ENCODE data around the gene SLC49A3. TPM values are rescaled to one million over a fixed set of nuclear protein-coding genes. Genes with fewer than 3 reads are reported as not detected.

Gene SLC49A3
- total and polyA plus RNA-seq, 2 of the 8 experiments (the other 6 are each of a cell fraction or from before 2014, with no cell fraction given) = 5.0 to 8.8 TPM

DNA sequence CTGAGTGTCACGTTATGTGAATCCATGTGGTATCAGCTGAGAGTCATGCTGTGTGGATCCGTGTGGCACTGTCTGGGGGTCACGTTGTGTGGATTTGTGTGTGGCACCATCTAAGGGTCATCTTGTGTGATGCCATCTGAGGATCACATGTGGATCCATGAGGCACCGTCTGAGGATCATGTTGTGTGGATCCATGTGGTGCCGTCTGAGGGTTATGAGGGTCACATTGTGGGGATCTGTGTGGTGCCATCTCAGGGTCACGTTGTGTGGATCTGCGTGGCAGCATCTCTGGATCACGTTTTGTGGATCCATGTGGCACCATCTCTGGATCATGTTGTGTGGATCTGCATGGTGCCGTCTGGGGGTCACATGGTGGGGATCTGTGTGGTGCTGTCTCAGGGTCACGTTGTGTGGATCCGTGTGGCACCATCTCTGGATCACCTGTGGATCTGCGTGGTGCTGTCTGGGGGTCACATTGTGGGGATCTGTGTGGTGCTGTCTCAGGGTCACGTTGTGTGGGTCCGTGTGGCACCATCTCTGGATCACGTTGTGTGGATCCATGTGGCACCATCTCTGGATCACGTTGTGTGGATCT is 56.7 kb downstream of the SLC49A3 start:
- ChIA-PET CTCF (ENCODE audit: partially characterized antibody) (no interaction called here), POLR2A (ENCODE audit: partially characterized antibody) (no interaction called here)
- no peak overlapping the region for H4K91ac ChIP-seq (replicated peaks; ENCODE audit: insufficient read length, low read length)
- H3K23ac ChIP-seq (ENCODE audit: insufficient read length) = no peak overlapping the region
- H3K14ac ChIP-seq (ENCODE audit: insufficient read length) = no peak overlapping the region
- H2BK120ac ChIP-seq (replicated peaks; ENCODE audit: low read depth, low read length) = no peak overlapping the region
- no peaks in the 10 kb centered on the region for H3K79me2 ChIP-seq (ENCODE audit: control insufficient read depth in 1 of 2, insufficient read depth in 2 of 2, low read length in 2 of 2)
- H4K8ac ChIP-seq (ENCODE audit: extremely low read depth, insufficient read depth, low read length) = no peak overlapping the region
- no peak overlapping the region for H3K4me2 ChIP-seq (ENCODE audit: insufficient read depth in 1 of 2, low read depth in 2 of 2, low read length in 2 of 2)
- H3K9me3 ChIP-seq (ENCODE audit: insufficient read depth in 2 of 2, low read depth in 1 of 2, low read length in 1 of 2) = peaks cover 10 to 11% of the 10 kb centered on the region in 2 experiments; a peak in 3 of 4 replicates
- H4K5ac ChIP-seq (ENCODE audit: insufficient read length, low read depth, low read length) = no peak overlapping the region
- no peaks in the 10 kb centered on the region for H3K4me1 ChIP-seq (replicated peaks in 1 of 4; ENCODE audit: control insufficient read depth in 3 of 4, insufficient read depth in 4 of 4, low read length in 3 of 4)
- H2AFZ ChIP-seq (ENCODE audit: low read length) = no peak overlapping the region
- no peak overlapping the region for H3K4ac ChIP-seq (replicated peaks; ENCODE audit: insufficient read length, low read depth, low read length)
- H2AK5ac ChIP-seq (ENCODE audit: low read depth, low read length) = 0 out of 2 replicates have a peak overlapping the region, but pooled peaks have one; percentile 27
- no peaks in the 10 kb centered on the region; a peak in 1 of 7 replicates for H3K27me3 ChIP-seq (replicated peaks in 1 of 4; ENCODE audit: control insufficient read depth in 3 of 4, extremely low read depth in 1 of 4, insufficient read depth in 3 of 4, low read length in 3 of 4)
- no peak overlapping the region for H2BK20ac ChIP-seq (ENCODE audit: low read length)
- DNase-seq (ENCODE audit: low read depth in 1 of 2, low spot score in 2 of 2) (no peak), FAIRE-seq (no peak)
- no peaks in the 10 kb centered on the region for H3K23me2 ChIP-seq (ENCODE audit: low read depth, low read length)
- H3K56ac ChIP-seq (replicated peaks; ENCODE audit: insufficient read length, low read depth, low read length) = no peak overlapping the region
- H2BK5ac ChIP-seq (ENCODE audit: low read depth, low read length) = no peak overlapping the region
- 87% methylated on average over 16 of the region's 16 CpGs; no CpG with 5 or more reads in 1 of the 2 experiments for WGBS, 2 experiments (ENCODE audit: extremely low coverage in 1 of 2, insufficient coverage in 1 of 2, insufficient read length in 1 of 2, insufficient replicate concordance in 2 of 2, low coverage in 1 of 2, low lambda C conversion rate in 2 of 2, missing lambda C conversion rate in 1 of 2)
- peaks cover 0 to 2% of the 10 kb centered on the region in 2 experiments for H4K20me1 ChIP-seq (replicated peaks in 1 of 2; ENCODE audit: control insufficient read depth in 1 of 2, insufficient read depth in 2 of 2, low read length in 2 of 2)
- no peaks in the 10 kb centered on the region for H3K79me1 ChIP-seq (ENCODE audit: low read depth, low read length)
- H3K9ac ChIP-seq (replicated peaks in 1 of 4; ENCODE audit: extremely low read depth in 1 of 4, low read depth in 3 of 4, low read length in 3 of 4) = no peak overlapping the region
- H3K27ac ChIP-seq (ENCODE audit: low read depth, low read length) = no peak overlapping the region
- H3K4me3 ChIP-seq (ENCODE audit: extremely low read depth in 1 of 4, insufficient read depth in 2 of 4, low read depth in 3 of 4, low read length in 4 of 4) = no peak overlapping the region
- H3K36me3 ChIP-seq (ENCODE audit: control insufficient read depth in 2 of 4, insufficient read depth in 4 of 4, low read length in 3 of 4) = no peaks in the 10 kb centered on the region
- no peak overlapping the region for H2BK12ac ChIP-seq (ENCODE audit: low read depth, low read length)
- no peak overlapping the region for H2BK15ac ChIP-seq (ENCODE audit: low read length)
- no peak overlapping the region for H3K18ac ChIP-seq (ENCODE audit: extremely low read depth, low read length)
- TF ChIP-seq SP1 (IDR thresholded peaks at IDR 0.05; ENCODE audit: low read depth, low read length) (no peak), KDM5A (IDR thresholded peaks at IDR 0.05; ENCODE audit: low read length) (no peak), BCL11A (IDR thresholded peaks at IDR 0.05; ENCODE audit: low read depth in 2 of 2, low read length in 2 of 2) (no peak), TBP (IDR thresholded peaks at IDR 0.05; ENCODE audit: low read depth, low read length) (no peak), EGR1 (IDR thresholded peaks at IDR 0.05; ENCODE audit: borderline replicate concordance, low read depth, low read length) (no peak), CTBP2 (IDR thresholded peaks at IDR 0.05; ENCODE audit: borderline replicate concordance, insufficient read depth, insufficient read length, low read length) (no peak), SIX5 (IDR thresholded peaks at IDR 0.05; ENCODE audit: low read depth, low read length) (no peak), TCF12 (IDR thresholded peaks at IDR 0.05; ENCODE audit: low read depth, low read length) (no peak), POLR2AphosphoS5 (IDR thresholded peaks at IDR 0.05; ENCODE audit: low read depth, low read length) (no peak), SAP30 (IDR thresholded peaks at IDR 0.05; ENCODE audit: insufficient read depth, insufficient replicate concordance, low read length) (no peak), TEAD4 (IDR thresholded peaks at IDR 0.05; ENCODE audit: low read depth, low read length) (no peak), GTF2F1 (IDR thresholded peaks at IDR 0.05; ENCODE audit: borderline replicate concordance, low read depth, low read length) (no peak), POU5F1 (IDR thresholded peaks at IDR 0.05; ENCODE audit: low read depth, low read length) (no peak), RXRA (IDR thresholded peaks at IDR 0.05; ENCODE audit: insufficient read depth, low read depth, low read length) (no peak)

All from H1 (cell line).